Coronary artery (tissue), 2 donors: Measurements from ENCODE around the gene TMEM131.

Experiments
- DNase-seq: peaks from one replicate; pipeline ENCODE4 v3.0.0-alpha.2; 2017; ENCODE audit warnings: low spot score
- H3K27ac ChIP-seq, 2 donors: fragments of 200-600 bp; sonication (generic); one replicate each; pipeline ENCODE4 v1.5.1; 2016 to 2019
- H3K4me3 ChIP-seq: fragments of 200-600 bp; sonication (generic); 2 replicates; pipeline ENCODE4 v1.5.1; 2016; ENCODE audit warnings: mild to moderate bottlenecking, moderate library complexity
- CTCF ChIP-seq: fragments of 200-600 bp; sonication (generic); IDR thresholded peaks from one replicate; pipeline ENCODE4 v1.5.1; 2019; ENCODE audit warnings: antibody characterized with exemption

TMEM131 gene

DNA sequence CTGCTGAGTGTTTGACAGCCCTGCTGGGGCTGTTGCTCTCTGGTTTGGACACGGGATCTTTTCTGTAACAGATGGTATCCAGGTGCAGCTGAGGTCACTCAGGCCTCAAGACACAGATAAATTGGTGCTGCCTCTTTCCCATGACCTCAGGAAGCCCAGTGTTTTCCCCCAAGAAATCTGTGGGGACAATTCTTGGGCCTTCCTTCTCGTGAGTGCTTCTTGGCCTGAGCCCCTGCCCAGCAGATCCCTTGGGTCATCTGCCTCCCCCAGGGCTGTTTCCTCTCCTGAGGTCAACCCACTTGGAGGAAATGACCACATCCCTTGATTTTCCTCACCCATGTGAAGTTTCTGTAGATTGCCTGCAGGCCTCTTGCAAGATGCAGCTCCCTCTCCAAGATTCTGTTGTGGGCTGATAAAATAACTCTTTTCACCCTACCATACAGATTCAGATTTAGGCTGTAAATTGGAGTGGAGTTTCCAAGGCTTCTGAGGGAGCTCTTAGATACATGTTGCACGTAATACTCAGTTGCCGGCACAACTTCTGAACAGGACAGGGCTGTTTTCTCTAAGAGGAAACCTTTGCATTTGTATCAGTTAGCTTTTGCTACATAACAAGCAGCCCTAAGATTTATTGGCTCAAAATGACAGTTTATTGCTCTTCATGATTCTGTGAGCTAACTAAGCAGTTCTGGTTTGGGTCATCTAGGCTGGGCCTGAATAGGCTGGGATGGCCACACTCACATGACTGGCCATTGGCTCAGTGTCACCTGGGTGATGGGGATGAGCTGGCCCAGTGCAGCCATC, 269.3 kb downstream of the TMEM131 start:
- H3K4me3 ChIP-seq: no peak overlapping the region
- H3K27ac ChIP-seq: no peak overlapping the region
- no peak for DNase-seq
- no peak for TF ChIP-seq CTCF

DNA sequence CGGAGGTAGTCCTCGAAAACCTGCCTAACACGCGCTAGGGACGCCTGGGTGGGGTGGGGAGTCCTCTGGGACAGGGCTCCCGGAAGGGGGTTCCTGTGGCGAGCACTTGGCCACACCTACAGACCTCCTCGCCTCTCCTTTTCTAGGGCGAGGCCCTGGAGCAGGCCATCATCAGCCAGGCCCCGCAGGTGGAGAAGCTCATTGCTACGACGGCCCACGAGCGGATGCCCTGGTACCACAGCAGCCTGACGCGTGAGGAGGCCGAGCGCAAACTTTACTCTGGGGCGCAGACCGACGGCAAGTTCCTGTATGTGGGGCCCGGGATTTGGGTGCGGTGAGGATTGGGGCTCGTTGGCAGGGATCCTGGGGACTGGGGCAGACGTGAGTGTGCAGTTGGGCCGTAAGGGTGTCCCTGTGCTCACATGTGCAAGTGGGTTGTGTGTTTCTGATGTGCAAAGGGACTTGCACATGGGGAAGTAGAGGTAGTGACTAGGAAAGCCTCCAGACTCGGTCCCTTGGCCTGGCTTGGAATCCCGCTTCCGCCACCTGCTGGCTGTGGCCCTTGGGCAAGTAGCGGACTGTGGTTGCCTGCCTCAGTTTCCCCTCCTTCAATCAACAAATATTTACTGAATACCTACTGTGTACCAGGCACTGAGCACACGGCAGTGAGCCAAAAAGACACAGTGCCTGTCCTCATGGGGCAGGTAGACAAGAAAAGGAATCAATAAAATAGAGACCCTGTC, 270.6 kb downstream of the TMEM131 start:
- no peak overlapping the region for H3K27ac ChIP-seq
- H3K4me3 ChIP-seq: no peak overlapping the region
- no peak for DNase-seq
- no peak for TF ChIP-seq CTCF

DNA sequence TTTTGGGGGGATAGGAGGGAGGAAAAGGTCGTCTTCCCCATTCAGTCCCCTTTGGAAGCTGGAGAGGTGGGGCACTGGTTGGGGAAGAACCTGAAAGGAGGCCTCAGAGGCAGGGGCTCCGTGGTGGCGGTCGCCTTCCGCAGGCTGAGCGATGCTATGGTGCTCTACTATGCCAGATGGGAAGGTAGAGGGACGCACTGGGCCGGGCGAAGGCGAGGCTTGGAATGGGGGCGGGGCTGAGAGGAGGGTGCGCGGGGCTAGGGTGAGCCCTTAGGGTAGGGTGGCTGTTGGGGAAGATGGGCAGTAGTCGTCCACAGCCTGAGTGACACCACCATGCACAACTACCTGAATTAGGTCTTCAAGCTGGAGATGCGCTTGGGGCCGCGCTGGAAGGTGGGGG, 271.2 kb downstream of the TMEM131 start:
- Histone ChIP-seq H3K27ac (no peak overlapping the region), H3K4me3 (no peak overlapping the region)
- no peak for TF ChIP-seq CTCF
- DNase-seq: no peak

- no peak for TF ChIP-seq CTCF
- DNase-seq: no peak
- Histone ChIP-seq H3K4me3 (no peak overlapping the region), H3K27ac (no peak overlapping the region)
Measured at GRCh38 chr2:97724073-97724410, 271.7 kb downstream of the TMEM131 start.

DNA sequence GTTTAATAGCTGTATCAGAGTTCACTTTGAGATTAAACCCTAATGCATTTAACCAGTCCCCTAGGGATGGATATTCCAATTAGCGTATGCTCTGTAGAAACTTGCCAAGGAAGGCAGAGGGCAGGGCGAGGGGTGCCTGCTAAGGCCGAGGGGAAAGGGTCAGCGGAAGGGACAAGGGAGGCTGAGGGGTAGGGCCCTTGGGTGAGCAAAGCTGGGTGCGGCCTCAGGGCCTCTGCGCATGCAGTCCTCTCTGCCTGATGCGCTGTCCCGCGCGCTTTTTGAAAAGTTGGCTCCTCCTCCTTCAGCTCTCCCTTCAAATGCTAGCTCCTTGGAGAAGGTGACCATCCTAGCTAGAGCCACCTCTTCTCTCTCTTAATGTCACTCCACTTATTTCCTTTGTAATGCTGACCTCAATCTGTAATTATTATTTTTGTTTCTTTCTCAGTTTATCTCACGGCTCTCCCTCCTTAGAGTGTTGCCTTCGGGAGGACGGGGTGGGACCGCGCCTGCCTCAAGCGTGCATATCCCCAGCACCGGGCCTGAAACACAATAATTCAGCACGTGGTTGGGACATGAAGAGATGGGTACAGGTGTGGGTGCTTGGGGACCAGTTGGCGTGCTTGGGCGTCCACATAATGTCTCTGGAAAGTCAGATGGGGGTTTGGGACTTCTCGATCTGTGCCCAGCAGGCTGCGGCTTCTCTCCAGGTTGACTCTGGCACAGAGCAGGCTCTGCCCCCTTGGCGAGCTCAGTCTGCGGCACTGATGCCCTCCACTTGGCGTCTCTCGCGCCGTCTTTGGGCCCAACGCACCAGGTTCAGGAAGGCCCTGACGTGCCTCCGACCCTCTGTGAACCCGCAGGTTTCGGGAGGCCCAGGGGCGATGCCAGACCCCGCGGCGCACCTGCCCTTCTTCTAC, 272.3 kb downstream of the TMEM131 start:
- no peak overlapping the region for H3K27ac ChIP-seq
- H3K4me3 ChIP-seq: no peak overlapping the region
- DNase-seq: no peak
- no peak for TF ChIP-seq CTCF

- Histone ChIP-seq H3K27ac (no peak overlapping the region), H3K4me3 (no peak overlapping the region)
- DNase-seq: no peak
- no peak for TF ChIP-seq CTCF
Measured at GRCh38 chr2:97722227-97722626, 273.5 kb downstream of the TMEM131 start.
